ENCODE data around the gene MAGEA12.
"Not testable (repeated sequence)": the region's sequence is repeated elsewhere in the genome, so short reads cannot be mapped to it uniquely, and the experiment has no call there.

The MAGEA12 gene

GRCh38 chrX:152733261-152733975 is at the start of gene MAGEA12, which contains the start of gene CSAG1:
TSS of gene MAGEA12 (plus strand) at chrX:152733757. CDS start at chrX:152736162, 2,405 bp downstream.
TSS of gene CSAG1 (minus strand) at chrX:152733721. CDS start at chrX:152732460, 1,261 bp downstream.
- DNase-seq: no peak

- DNase-seq: not testable (repeated sequence)
Observed at GRCh38 chrX:152697952-152698931, 35.3 kb upstream of the MAGEA12 start, which contains the start of gene MAGEA3. TSS of gene MAGEA3 (plus strand) at chrX:152698794. CDS start at chrX:152700833, 2,039 bp downstream.

GRCh38 chrX:152700390-152700789 is 33.2 kb upstream of the MAGEA12 start:
- DNase-seq: not testable (repeated sequence)

GRCh38 chrX:152706500-152706899 is 27.1 kb upstream of the MAGEA12 start:
- DNase-seq: not testable (repeated sequence)

- DNase-seq: not testable (repeated sequence)
Observed at GRCh38 chrX:152709173-152709572, 24.4 kb upstream of the MAGEA12 start, which contains the start of gene CSAG2. TSS of gene CSAG2 (minus strand) at chrX:152709273. CDS start at chrX:152709112, 161 bp downstream.

GRCh38 chrX:152713195-152713594 is 20.4 kb upstream of the MAGEA12 start:
- DNase-seq: not testable (repeated sequence)

GRCh38 chrX:152713815-152714787 is 19.5 kb upstream of the MAGEA12 start, which contains the start of gene MAGEA2B:
TSS of gene MAGEA2B (plus strand) at chrX:152714628. CDS start at chrX:152717107, 2,479 bp downstream.
- not testable (repeated sequence) for DNase-seq

GRCh38 chrX:152725409-152725808 is 8.1 kb upstream of the MAGEA12 start:
- no peak for DNase-seq

- DNase-seq: not testable (repeated sequence)
Observed at GRCh38 chrX:152734143-152734858, 744 bp downstream of the MAGEA12 start.

GRCh38 chrX:152735101-152735500 is 1.5 kb downstream of the MAGEA12 start:
- DNase-seq: no peak

- DNase-seq: no peak
Observed at GRCh38 chrX:152735860-152736511, 2.4 kb downstream of the MAGEA12 start.

GRCh38 chrX:152736528-152736927 is 3.0 kb downstream of the MAGEA12 start:
- not testable (repeated sequence) for DNase-seq

- DNase-seq: no peak
Observed at GRCh38 chrX:152738560-152738959, 5.0 kb downstream of the MAGEA12 start.

GRCh38 chrX:152753686-152754650 is 20.4 kb downstream of the MAGEA12 start, which contains the start of gene MAGEA2:
TSS of gene MAGEA2 (minus strand) at chrX:152753842. CDS start at chrX:152751363, 2,479 bp downstream.
- DNase-seq: not testable (repeated sequence)

GRCh38 chrX:152754871-152755270 is 21.3 kb downstream of the MAGEA12 start:
- not testable (repeated sequence) for DNase-seq

GRCh38 chrX:152758918-152759317 is 25.4 kb downstream of the MAGEA12 start, which contains the start of gene CSAG3:
TSS of gene CSAG3 (plus strand) at chrX:152759218.
- not testable (repeated sequence) for DNase-seq

GRCh38 chrX:152759544-152759943 is 26.0 kb downstream of the MAGEA12 start:
- DNase-seq: not testable (repeated sequence)

- not testable (repeated sequence) for DNase-seq
Observed at GRCh38 chrX:152761582-152761981, 28.0 kb downstream of the MAGEA12 start.

- not testable (repeated sequence) for DNase-seq
Observed at GRCh38 chrX:152766562-152766961, 33.0 kb downstream of the MAGEA12 start.

Data from NCI-H524 (cell line).